Uterus (tissue), 4 donors: ENCODE measurements around the gene CCIN. TPM values are rescaled to one million over a fixed set of nuclear protein-coding genes. Genes with fewer than 3 reads are reported as not detected.
"Not testable (repeated sequence)": the region's sequence is repeated elsewhere in the genome, so short reads cannot be mapped to it uniquely, and the experiment has no call there.

ENCODE experiments used
- DNase-seq, 2 donors: peaks; one replicate each; pipeline ENCODE4 v3.0.0-alpha.2; 2019 to 2020
- H3K27ac ChIP-seq, 2 donors: fragments of 200-600 bp; sonication (generic); 1 replicate in 1 of 2; 2 replicates in 1 of 2; pipeline ENCODE4 v1.5.1; 2016 to 2018
- H3K27me3 ChIP-seq, 2 donors: fragments of 200-600 bp; sonication (generic); one replicate each; pipeline ENCODE4 v1.5.1; 2018 to 2019; ENCODE audit warnings: control low read depth in 1 of 2
- H3K36me3 ChIP-seq, 2 donors: fragments of 200-600 bp; sonication (generic); one replicate each; pipeline ENCODE4 v1.5.1; 2019; ENCODE audit warnings: control low read depth in 1 of 2
- H3K4me1 ChIP-seq, 2 donors: fragments of 200-600 bp; sonication (generic); one replicate each; pipeline ENCODE4 v1.5.1; 2018 to 2019; ENCODE audit warnings: control low read depth in 1 of 2
- H3K4me3 ChIP-seq, 2 donors: fragments of 200-600 bp; sonication (generic); 1 replicate in 1 of 2; 2 replicates in 1 of 2; pipeline ENCODE4 v1.5.1; 2018 to 2019; ENCODE audit warnings: mild to moderate bottlenecking in 1 of 2
- H3K9me3 ChIP-seq, 2 donors: fragments of 200-600 bp; sonication (generic); one replicate each; pipeline ENCODE4 v1.5.1; 2019; ENCODE audit warnings: control low read depth in 1 of 2
- POLR2A ChIP-seq, 2 donors: fragments of 450-650 bp; IDR thresholded peaks; one replicate each; pipeline ENCODE4 v1.6.1; 2016; ENCODE audit warnings: antibody characterized with exemption in 2 of 2, mild to moderate bottlenecking in 1 of 2, moderate library complexity in 1 of 2
- intact Hi-C: fragments of 100-400 bp; cut with DNase I; formaldehyde crosslinking; loops from one replicate; pipeline ENCODE4 v1.15.1; 2023; ENCODE audit warnings: low total_unique reads
- total RNA-seq, 4 donors: library from RNA; depleted of rRNA in 3 of 4; stranded (reverse); fragments of >200 nt in 3 of 4; gene quantifications; one replicate each; pipeline versions ENCODE4 v1.1.0 to v1.2.4, GENCODE V29; 2014 to 2023
- TF ChIP-seq, protein P1 (sequence below), 4 experiments: fragments of 200-600 bp in 2 of 4; fragments of 450-650 bp in 2 of 4; sonication (generic) in 2 of 4; IDR thresholded peaks; one replicate each; pipeline ENCODE4 v1.5.1; 2016 to 2019; ENCODE audit warnings: antibody characterized with exemption in 4 of 4, mild to moderate bottlenecking in 2 of 4, moderate library complexity in 1 of 4
- donor health status: DM: yes; HTN: yes; CAD: no.

CCIN gene
- total RNA-seq, 4 donors from 2014 or later: 0.26 to 1.6 (median 0.99) TPM

DNA sequence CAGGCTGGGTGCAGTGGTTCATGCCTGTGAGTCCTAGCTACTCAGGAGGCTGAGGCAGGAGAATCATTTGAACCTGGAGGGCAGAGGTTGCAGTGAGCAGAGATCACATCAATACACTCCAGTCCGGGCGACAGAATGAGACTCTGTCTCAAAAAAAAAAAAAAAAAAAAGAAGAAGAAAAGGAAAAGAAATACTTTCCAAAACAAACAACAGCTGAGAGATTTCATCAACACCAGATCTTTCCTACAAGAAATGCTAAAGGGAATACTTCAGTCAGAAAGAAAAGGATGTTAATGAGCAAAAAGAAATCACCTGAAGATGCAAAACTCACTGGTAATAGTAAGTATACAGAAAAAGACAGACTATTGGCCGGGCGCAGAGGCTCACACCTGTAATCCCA lies 8.4 kb downstream of the CCIN start:
- H3K4me1 ChIP-seq: no peaks in the 10 kb centered on the region
- no peaks in the 10 kb centered on the region for H3K27me3 ChIP-seq
- no peaks in the 10 kb centered on the region for H3K36me3 ChIP-seq
- intact Hi-C loops: no loop called here
- TF ChIP-seq, protein P1, sequence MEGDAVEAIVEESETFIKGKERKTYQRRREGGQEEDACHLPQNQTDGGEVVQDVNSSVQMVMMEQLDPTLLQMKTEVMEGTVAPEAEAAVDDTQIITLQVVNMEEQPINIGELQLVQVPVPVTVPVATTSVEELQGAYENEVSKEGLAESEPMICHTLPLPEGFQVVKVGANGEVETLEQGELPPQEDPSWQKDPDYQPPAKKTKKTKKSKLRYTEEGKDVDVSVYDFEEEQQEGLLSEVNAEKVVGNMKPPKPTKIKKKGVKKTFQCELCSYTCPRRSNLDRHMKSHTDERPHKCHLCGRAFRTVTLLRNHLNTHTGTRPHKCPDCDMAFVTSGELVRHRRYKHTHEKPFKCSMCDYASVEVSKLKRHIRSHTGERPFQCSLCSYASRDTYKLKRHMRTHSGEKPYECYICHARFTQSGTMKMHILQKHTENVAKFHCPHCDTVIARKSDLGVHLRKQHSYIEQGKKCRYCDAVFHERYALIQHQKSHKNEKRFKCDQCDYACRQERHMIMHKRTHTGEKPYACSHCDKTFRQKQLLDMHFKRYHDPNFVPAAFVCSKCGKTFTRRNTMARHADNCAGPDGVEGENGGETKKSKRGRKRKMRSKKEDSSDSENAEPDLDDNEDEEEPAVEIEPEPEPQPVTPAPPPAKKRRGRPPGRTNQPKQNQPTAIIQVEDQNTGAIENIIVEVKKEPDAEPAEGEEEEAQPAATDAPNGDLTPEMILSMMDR (IDR thresholded peaks at IDR 0.05): no peak
- TF ChIP-seq POLR2A (IDR thresholded peaks at IDR 0.05): no peak
- no peak overlapping the region for H3K4me3 ChIP-seq
- H3K9me3 ChIP-seq: no peaks in the 10 kb centered on the region
- DNase-seq: no peak
- no peak overlapping the region for H3K27ac ChIP-seq

GRCh38 chr9:36180243-36180642 lies 11.1 kb downstream of the CCIN start:
- H3K27me3 ChIP-seq, intact Hi-C loops, H3K36me3 ChIP-seq, H3K4me1 ChIP-seq, DNase-seq, H3K27ac ChIP-seq, H3K9me3 ChIP-seq, H3K4me3 ChIP-seq: not testable (repeated sequence)

DNA sequence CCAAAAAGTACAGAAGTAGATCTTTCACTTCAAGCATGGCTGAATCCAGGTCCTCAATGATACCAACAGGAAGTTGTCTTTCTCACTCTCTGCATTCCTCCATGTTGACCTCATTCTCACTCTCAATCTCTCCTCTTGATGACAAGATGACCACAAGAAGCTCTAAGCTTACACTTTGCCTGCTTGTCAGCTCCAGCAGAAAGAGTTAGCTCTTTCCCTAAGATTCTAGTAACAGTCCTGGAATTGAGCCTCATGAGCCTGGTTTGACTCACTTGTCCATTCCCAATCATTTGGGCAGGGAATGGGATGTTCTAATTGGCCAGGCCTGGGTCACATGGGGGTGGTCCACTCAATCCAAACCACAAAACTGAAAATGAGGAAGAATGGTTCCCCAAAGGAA lies 18.2 kb downstream of the CCIN start:
- intact Hi-C loops: no loop called here
- TF ChIP-seq, protein P1 (IDR thresholded peaks at IDR 0.05): no peak
- no peak for TF ChIP-seq POLR2A (IDR thresholded peaks at IDR 0.05)
- no peak overlapping the region for H3K4me3 ChIP-seq
- H3K36me3 ChIP-seq: no peaks in the 10 kb centered on the region
- no peaks in the 10 kb centered on the region for H3K27me3 ChIP-seq
- H3K9me3 ChIP-seq: no peaks in the 10 kb centered on the region
- no peak overlapping the region for H3K27ac ChIP-seq
- H3K4me1 ChIP-seq: peaks cover 0 to 6% of the 10 kb centered on the region in 2 donors
- no peak for DNase-seq

DNA sequence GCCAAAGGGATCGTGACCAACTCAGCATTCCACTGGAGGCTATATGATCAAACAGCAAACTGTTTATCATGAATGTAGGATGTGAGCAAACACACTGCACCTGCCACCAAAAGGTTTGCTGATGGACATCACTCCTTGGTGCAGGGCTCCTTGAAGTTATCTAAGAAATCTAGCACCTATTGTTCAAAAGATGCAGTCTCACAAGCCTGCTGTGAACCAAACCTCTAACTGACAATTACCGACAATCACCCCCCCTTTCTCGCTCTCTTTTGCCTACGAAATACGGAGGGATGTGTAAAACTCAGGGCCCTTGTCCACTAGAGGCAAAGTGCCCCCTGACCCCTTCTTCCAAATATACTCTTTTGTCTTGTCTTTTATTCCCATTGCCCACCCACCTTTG lies 19.0 kb downstream of the CCIN start:
- intact Hi-C loops: no loop called here
- no peaks in the 10 kb centered on the region for H3K9me3 ChIP-seq
- H3K27me3 ChIP-seq: no peaks in the 10 kb centered on the region
- no peak for DNase-seq
- H3K4me1 ChIP-seq: peaks cover 0 to 10% of the 10 kb centered on the region in 2 donors
- TF ChIP-seq, protein P1 (IDR thresholded peaks at IDR 0.05): no peak
- TF ChIP-seq POLR2A (IDR thresholded peaks at IDR 0.05): no peak
- no peak overlapping the region for H3K4me3 ChIP-seq
- no peak overlapping the region for H3K27ac ChIP-seq
- no peaks in the 10 kb centered on the region for H3K36me3 ChIP-seq

DNA sequence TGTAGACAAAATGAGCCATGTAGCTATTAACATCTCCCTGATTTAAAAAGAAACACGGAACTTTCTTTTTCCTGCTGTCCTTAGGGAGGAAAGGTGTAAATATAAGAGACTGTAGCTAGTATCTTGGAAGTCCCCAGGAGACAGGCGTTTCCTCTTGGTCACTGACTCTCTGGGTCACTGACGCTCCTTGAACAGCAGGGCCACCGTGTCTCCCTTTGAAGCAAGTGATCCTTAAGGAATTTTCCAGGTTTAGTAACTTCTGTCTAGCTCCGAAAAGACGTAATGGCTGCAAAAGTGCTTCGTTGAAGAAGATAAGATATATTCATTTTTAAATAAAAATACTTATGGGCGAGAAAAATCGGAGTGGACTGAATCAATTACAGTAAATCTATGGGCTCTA lies 20.8 kb downstream of the CCIN start:
- intact Hi-C loops: no loop called here
- Histone ChIP-seq H3K36me3 (no peaks in the 10 kb centered on the region), H3K9me3 (no peaks in the 10 kb centered on the region), H3K4me3 (peak overlapping the region; percentile 83 to 98), H3K27me3 (no peaks in the 10 kb centered on the region), H3K27ac (peak overlapping the region; percentile 90 to 93), H3K4me1 (peaks cover 0 to 18% of the 10 kb centered on the region in 2 donors)
- no peak for TF ChIP-seq POLR2A (IDR thresholded peaks at IDR 0.05)
- TF ChIP-seq, protein P1 (IDR thresholded peaks at IDR 0.05): no peak
- DNase-seq: no peak
